CD4-positive, alpha-beta T cell treated with Interleukin-17A for 4 hours (primary cell): Measurements from ENCODE around the gene PARP15.
"Not testable (repeated sequence)": the region's sequence is repeated elsewhere in the genome, so short reads cannot be mapped to it uniquely, and the experiment has no call there.

ENCODE experiments used
- DNase-seq: peaks from one replicate; pipeline ENCODE4 v3.0.0-alpha.2; 2020; ENCODE audit warnings: mixed read lengths

PARP15 gene

DNA sequence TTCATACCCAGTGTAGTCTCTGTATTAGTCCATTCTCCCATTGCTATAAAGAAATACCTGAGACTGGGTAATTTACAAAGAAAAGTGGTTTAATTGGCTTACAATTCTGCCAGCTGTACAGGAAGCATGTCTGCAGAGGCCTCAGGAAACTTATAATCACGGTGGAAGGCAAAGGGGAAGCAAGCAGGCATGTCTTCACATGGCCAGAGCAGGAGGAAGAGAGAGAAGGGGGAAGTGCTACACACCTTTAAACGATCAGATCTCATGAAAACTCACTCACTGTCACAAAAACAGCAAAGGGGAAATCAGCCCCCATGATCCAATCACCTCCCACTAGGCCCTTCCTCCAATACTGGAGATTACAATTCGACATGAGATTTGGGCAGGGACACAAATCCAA lies 96.9 kb downstream of the PARP15 start:
- no peak for DNase-seq

DNA sequence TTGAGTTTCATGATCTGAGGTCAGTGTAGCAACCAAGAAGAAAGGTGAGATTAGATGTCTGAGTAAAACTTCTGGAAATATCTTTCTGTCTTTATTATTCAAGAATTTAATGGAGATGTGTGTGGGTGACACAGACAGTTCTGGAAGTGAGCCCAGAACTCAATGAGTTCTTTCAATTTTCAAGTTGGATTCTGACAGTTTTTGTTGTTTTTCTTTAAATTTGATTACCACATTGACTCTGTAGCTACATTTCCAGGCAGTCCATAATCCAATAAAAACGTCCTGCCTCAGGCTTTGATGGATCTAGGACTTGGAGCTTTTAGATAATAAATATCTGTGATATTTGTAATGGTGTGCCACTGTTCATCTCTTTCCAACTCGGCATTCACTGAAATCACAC lies 99.3 kb downstream of the PARP15 start:
- no peak for DNase-seq

DNA sequence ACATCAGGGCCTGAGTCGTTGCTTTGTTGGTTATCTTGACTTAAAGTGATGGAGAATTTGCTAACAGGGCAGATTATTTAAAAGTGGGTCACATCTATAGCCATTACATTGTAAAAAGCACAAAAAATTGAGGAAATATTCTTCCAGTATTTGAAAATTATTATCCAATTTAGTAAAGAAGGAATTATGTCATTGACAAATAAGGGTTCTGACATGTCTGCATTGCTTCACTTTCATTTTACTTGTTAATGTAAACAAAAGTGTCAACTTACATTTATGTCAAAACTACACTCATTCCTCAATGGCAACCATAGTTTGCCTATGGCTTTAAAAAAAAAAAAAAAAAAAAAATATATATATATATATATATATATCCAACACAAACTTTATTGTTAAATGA lies 99.8 kb downstream of the PARP15 start:
- DNase-seq, result no peak

DNA sequence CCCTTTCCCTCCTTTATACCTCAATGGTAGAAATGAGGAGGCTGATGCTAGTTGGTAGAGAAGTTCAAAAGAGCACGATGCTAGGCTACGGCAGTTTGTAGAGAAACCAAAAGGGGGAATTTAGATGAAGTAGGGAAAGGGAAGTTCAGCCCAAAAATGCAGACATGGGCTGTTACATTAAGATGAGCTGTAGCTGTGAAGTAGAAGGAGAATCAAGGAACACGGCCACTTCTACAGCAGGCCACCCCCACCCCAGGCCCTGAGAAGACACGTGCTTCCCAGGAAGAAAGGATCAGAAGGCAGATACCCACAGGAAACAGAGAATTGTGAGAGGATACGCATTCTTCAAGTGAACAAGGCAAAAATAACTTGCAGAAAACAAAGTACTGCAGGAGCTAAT lies 101.1 kb downstream of the PARP15 start:
- DNase-seq, result no peak

DNA sequence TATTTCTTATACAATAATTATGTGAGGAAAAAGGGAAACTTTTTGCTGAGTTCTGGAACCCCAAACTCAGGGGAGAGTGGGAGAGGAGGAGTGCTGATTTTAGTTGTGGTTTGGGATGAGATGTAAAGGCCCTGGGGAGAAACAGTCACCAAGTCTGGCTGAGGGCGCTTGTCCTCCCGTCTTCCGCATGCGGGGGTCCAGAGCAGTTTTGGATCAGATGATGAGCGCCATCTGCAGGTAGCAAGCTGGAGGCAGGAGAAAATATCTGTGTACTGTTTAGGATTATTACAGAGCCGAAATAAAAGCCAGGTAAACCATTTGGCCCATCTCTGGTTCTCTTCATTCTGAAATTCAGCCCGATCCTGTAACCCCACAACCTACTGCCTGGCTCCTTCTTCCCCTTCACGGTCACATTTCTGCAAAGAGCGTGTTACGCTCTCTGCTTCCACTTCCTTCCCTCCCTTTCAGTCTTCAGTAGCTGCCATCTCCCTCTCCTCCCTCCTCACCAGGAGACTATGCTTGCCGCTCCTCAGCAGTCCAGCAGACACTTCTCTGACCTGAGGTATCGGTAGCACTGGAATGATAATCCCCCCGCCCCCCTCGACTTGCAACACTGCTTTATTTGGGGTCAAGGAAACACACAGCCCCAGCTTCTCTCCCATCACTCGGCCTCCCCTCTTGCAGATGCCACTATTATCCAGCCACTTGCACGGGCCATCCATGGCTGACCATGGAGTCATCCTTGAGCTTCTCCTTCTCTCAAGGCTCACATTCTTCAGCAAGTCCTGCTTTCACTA lies 101.8 kb downstream of the PARP15 start:
- peak; percentile 89 for DNase-seq

DNA sequence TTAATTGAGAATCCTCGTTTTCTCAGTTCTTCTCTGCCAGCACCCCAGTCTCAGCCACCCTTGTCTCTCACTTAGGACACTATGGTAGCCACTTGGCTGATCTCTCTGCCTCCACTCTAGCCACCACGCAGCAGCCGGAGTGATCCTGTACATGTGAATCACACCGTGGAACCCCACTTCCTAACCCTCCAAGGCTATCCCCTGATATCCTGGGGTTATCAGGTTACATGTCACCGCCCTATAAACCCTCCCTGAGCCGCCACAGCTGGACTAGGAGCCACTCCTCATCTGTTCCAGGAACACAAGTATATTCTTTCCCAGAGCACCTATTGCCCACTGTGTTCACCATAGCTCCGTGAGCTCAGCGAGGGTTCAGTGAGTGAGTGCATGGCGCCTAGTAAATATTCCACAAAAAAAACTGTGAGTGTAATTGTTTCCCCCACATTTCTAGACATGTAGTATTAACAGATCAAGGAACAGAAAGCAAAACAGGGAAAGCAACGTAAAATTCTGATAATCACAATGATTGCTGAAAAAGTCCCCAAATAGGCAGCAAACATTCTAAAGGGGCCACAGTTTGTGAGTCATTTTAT lies 102.5 kb downstream of the PARP15 start:
- DNase-seq, result peak; percentile 16

DNA sequence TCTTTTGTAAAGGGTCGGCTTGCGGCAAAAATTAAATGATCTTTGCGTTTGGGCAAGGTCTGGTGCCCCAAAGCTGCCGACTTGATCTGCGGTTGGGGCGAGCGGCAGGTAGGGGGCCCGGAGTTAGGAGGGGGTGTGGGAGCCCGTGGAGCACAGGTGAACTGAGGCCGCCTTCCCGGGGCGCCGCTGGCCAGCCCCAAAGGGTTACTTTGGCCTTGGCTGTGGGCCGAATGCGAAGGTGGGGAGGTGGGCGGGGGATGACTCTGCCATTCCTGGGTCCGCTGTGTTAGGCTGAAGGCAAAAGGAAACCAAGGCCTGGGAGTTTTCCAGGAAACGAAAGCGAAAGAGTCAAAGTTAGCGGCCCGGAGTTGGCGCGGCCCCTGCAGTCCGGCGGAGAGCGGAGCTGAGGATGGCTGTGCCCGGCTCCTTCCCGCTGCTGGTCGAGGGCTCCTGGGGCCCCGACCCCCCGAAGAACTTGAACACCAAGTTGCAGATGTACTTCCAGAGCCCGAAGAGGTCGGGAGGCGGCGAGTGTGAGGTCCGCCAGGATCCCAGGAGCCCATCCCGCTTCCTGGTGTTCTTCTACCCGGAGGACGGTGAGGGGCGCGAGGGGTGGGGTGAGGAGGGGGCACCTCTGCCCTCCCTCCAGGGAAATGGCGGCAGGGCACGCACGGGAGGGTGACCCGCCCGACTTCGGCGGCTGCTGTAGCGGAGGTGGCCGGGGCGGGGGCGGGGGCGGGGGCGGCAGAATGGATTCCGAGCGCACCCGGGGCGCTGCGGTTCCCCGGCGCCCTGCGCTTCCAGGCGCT lies 103.2 kb downstream of the PARP15 start, which contains the start of gene PARP14:
PARP14 (plus strand) TSS at position 365 of the 809 bp plus-strand sequence; CDS start at position 410, 45 bp downstream.
- peak; percentile 71 for DNase-seq

DNA sequence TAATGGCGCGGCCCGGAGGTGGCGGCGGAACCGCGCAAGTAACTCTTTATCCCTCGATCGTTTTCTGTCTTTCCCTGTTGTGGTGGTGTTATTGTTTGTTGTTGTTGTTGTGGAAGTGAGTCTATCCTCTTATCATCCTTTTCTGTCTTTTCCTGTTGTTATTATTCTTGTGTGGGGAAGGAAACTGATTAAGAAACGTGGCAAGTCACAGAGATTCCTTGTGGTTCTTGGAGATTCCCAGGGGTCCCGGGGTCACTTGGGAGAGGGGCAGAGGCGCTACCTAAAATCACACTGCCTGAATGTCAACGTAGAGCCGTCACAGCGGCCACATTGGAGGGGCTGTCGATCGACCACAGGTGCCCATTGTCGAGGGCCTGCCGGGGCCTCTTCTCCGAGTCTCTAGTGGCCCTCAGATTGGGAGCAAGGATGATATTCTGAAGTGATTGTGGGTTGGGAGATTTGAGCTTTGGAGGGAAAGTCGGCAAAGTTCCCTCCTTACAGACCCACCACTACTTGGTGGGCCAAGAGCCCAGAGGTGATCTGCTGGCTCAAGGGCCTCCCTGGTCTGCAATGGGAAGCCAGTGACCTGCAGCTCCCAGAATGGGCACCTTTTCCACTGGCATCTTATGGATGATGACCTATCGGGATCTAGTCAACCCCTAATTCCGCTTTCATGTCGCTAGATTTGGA lies 104.0 kb downstream of the PARP15 start:
- peak; percentile 9 for DNase-seq

DNA sequence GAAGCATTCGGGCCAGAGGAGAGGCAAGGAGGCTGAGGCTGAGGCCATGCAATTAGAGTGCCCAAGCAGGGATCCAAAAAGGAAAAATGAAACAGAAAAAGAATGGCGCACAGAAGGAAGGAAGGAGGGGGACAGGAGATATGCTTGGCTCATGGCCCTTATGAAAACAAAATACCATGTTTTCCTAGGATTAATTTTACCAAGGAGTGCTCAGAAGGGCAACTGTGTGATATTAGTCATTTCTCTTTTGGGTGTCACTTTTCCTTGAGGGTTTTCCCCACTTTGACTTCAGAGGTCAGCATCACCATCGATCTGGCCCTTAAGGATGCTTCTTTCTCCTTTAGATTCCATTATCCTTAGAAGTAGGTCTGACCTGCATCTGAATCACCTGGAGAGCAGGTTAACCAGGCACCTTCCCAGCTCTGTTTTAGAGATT lies 104.5 kb downstream of the PARP15 start:
- DNase-seq, result no peak

DNA sequence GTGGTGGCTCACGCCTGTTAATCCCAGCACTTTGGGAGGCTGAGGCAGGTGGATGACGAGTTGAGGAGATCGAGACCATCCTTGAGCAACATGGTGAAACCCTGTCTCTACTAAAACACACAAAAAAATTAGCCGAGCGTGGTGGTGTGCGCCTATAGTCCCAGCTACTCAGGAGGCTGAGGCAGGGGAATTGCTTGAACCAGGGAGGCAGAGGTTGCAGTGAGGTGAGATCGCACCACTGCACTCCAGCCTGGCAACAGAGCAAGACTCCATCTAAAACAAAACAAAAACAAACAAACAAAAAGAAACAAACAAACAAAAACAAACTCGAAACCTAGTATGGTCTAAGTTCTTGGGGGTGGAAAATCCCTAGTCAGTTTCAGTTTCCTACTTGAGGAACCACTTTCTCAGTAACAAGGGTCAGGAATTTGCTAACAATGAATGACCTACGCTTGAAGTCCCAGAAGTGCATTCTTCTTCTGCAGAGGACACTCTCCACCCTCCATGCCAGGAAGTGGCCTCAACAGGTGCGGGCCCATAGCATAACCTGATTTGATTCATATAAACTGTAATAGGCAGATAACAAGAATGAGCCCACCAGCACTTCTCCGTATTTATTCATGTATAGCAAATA lies 105.4 kb downstream of the PARP15 start:
- not testable (repeated sequence) for DNase-seq

DNA sequence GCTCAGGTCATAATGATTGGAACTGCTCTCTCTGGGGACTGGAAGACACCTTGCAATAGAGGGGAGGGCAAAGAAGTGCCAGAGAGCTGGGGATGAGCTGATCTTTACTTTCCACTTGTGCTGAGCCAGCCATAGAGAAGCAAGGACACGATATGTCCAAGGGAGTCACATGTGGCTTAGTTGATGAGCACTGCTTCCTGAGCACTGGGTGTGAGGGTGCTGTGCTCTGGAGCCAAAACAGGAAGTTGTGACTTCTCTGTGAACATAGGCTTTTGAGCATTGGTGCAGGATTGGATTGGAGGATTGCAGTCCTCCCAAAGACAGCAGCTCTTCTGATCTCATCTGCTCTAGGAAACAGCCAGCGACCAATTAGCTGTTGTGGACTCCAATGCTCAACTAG lies 109.8 kb downstream of the PARP15 start:
- peak; percentile 7 for DNase-seq
